H1 (cell line): ENCODE measurements around the gene OGFR. TPM values are rescaled to one million over a fixed set of nuclear protein-coding genes. Genes with fewer than 3 reads are reported as not detected.

Experiments
- CTCF ChIA-PET: fragments of 300-600 bp; sonication (Branson Sonifier 250); formaldehyde crosslinking; loops from one replicate; lab custom pipeline; 2021; ENCODE audit not compliant: partially characterized antibody; lab: Charles Lee
- POLR2A ChIA-PET: fragments of 300-600 bp; sonication (Branson Sonifier 250); formaldehyde crosslinking; loops from one replicate; lab custom pipeline; 2021; ENCODE audit warnings: inconsistent platforms; ENCODE audit not compliant: partially characterized antibody; lab: Charles Lee
- DNase-seq, 2 experiments: peaks; one replicate each; pipeline versions ENCODE4 v3.0.0 to v3.0.0-alpha.2; 2010 to 2022; ENCODE audit warnings: low spot score in 2 of 2, low read depth in 1 of 2, mixed read lengths in 1 of 2
- FAIRE-seq: peaks from 2 replicates; lab custom pipeline; 2011; peaks lifted over from hg19 to GRCh38; lab: Jason Lieb, UNC
- H2AFZ ChIP-seq: 2 replicates; pipeline ENCODE4 v1.8.1; 2012; ENCODE audit warnings: low read length, inconsistent platforms
- H2AK5ac ChIP-seq: 2 replicates; pipeline ENCODE4 v1.6.1; 2013; ENCODE audit warnings: low read depth, low read length
- H2BK120ac ChIP-seq: replicated peaks from 2 replicates; pipeline ENCODE3; 2013; ENCODE audit warnings: low read depth, low read length, inconsistent platforms
- H2BK12ac ChIP-seq: 2 replicates; pipeline ENCODE4 v1.6.1; 2013; ENCODE audit warnings: low read depth, low read length
- H2BK15ac ChIP-seq: 2 replicates; pipeline ENCODE4 v1.6.1; 2013; ENCODE audit warnings: low read length
- H2BK20ac ChIP-seq: 2 replicates; pipeline ENCODE4 v1.6.1; 2013; ENCODE audit warnings: low read length
- H2BK5ac ChIP-seq: 2 replicates; pipeline ENCODE4 v1.6.1; 2013; ENCODE audit warnings: low read depth, low read length
- H3K14ac ChIP-seq: 2 replicates; pipeline ENCODE4 v1.6.1; 2013; ENCODE audit warnings: inconsistent platforms; ENCODE audit not compliant: insufficient read length
- H3K18ac ChIP-seq: 2 replicates; pipeline ENCODE4 v1.6.1; 2013; ENCODE audit warnings: low read length; ENCODE audit errors: extremely low read depth
- H3K23ac ChIP-seq: 2 replicates; pipeline ENCODE4 v1.6.1; 2013; ENCODE audit warnings: inconsistent platforms; ENCODE audit not compliant: insufficient read length
- H3K23me2 ChIP-seq: 2 replicates; pipeline ENCODE4 v1.6.1; 2013; ENCODE audit warnings: low read depth, low read length
- H3K27ac ChIP-seq: 2 replicates; pipeline ENCODE4 v1.6.1; 2011; ENCODE audit warnings: low read depth, low read length, inconsistent platforms
- H3K27me3 ChIP-seq, 4 experiments: replicated peaks in 1 of 4; 1 replicate in 1 of 4; 2 replicates in 3 of 4; pipeline versions ENCODE4 v1.6.1 to v1.8.1; 2011 to 2013; ENCODE audit warnings: low read length in 3 of 4, mild to moderate bottlenecking in 3 of 4, inconsistent platforms in 2 of 4, mixed read lengths in 2 of 4, moderate library complexity in 1 of 4; ENCODE audit not compliant: control insufficient read depth in 3 of 4, insufficient read depth in 3 of 4; ENCODE audit errors: extremely low read depth in 1 of 4
- H3K36me3 ChIP-seq, 4 experiments: 2 replicates each; pipeline versions ENCODE4 v1.6.1 to v1.8.1; 2011 to 2013; ENCODE audit warnings: mild to moderate bottlenecking in 4 of 4, low read length in 3 of 4, moderate library complexity in 2 of 4, control low read depth in 1 of 4, inconsistent platforms in 1 of 4; ENCODE audit not compliant: insufficient read depth in 4 of 4, control insufficient read depth in 2 of 4
- H3K4ac ChIP-seq: replicated peaks from 2 replicates; pipeline ENCODE3; 2013; ENCODE audit warnings: low read length, low read depth, mixed read lengths, inconsistent platforms; ENCODE audit not compliant: insufficient read length
- H3K4me1 ChIP-seq, 4 experiments: replicated peaks in 1 of 4; 1 replicate in 1 of 4; 2 replicates in 3 of 4; pipeline versions ENCODE4 v1.6.1 to v1.8.1; 2011 to 2013; ENCODE audit warnings: low read length in 3 of 4, inconsistent platforms in 2 of 4, mixed read lengths in 1 of 4; ENCODE audit not compliant: insufficient read depth in 4 of 4, control insufficient read depth in 3 of 4
- H3K4me2 ChIP-seq, 2 experiments: 2 replicates each; pipeline versions ENCODE4 v1.6.1 to v1.8.1; 2011 to 2013; ENCODE audit warnings: low read depth in 2 of 2, low read length in 2 of 2, control low read depth in 1 of 2, inconsistent platforms in 1 of 2, mild to moderate bottlenecking in 1 of 2; ENCODE audit not compliant: insufficient read depth in 1 of 2
- H3K4me3 ChIP-seq, 4 experiments: fragments of 200-600, 300-600 bp in 1 of 4; sonication (generic), shearing (Covaris generic), sonication (Bioruptor Twin) in 1 of 4; 2 replicates each; pipeline versions ENCODE4 v1.5.1 to v1.8.1; 2011 to 2016; ENCODE audit warnings: low read length in 4 of 4, low read depth in 3 of 4, control low read depth in 2 of 4, inconsistent platforms in 2 of 4, mild to moderate bottlenecking in 2 of 4, mixed read lengths in 1 of 4, moderate library complexity in 1 of 4; ENCODE audit not compliant: insufficient read depth in 2 of 4; ENCODE audit errors: extremely low read depth in 1 of 4
- H3K56ac ChIP-seq: replicated peaks from 2 replicates; pipeline ENCODE3; 2013; ENCODE audit warnings: low read depth, mild to moderate bottlenecking, mixed read lengths, low read length, inconsistent platforms; ENCODE audit not compliant: insufficient read length
- H3K79me1 ChIP-seq: 2 replicates; pipeline ENCODE4 v1.6.1; 2013; ENCODE audit warnings: low read depth, low read length, control low read depth
- H3K79me2 ChIP-seq, 2 experiments: 2 replicates each; pipeline versions ENCODE4 v1.6.1 to v1.8.1; 2012 to 2013; ENCODE audit warnings: low read length in 2 of 2, mild to moderate bottlenecking in 2 of 2, inconsistent platforms in 1 of 2; ENCODE audit not compliant: insufficient read depth in 2 of 2, control insufficient read depth in 1 of 2
- H3K9ac ChIP-seq, 4 experiments: replicated peaks in 1 of 4; 1 replicate in 1 of 4; 2 replicates in 3 of 4; pipeline versions ENCODE4 v1.6.1 to v1.8.1; 2011 to 2013; ENCODE audit warnings: low read depth in 3 of 4, low read length in 3 of 4, control low read depth in 2 of 4, mild to moderate bottlenecking in 2 of 4, moderate library complexity in 2 of 4, inconsistent platforms in 1 of 4; ENCODE audit errors: extremely low read depth in 1 of 4
- H3K9me3 ChIP-seq, 2 experiments: 2 replicates each; pipeline versions ENCODE4 v1.6.1 to v1.8.1; 2012 to 2013; ENCODE audit warnings: mild to moderate bottlenecking in 2 of 2, moderate library complexity in 2 of 2, control low read depth in 1 of 2, inconsistent platforms in 1 of 2, low read depth in 1 of 2, low read length in 1 of 2, mixed read lengths in 1 of 2; ENCODE audit not compliant: insufficient read depth in 2 of 2
- H4K20me1 ChIP-seq, 2 experiments: replicated peaks in 1 of 2; 2 replicates each; pipeline versions ENCODE3 to v1.8.1; 2011 to 2013; ENCODE audit warnings: inconsistent platforms in 2 of 2, low read length in 2 of 2, mild to moderate bottlenecking in 1 of 2; ENCODE audit not compliant: insufficient read depth in 2 of 2, control insufficient read depth in 1 of 2
- H4K5ac ChIP-seq: 2 replicates; pipeline ENCODE4 v1.6.1; 2013; ENCODE audit warnings: low read length, low read depth, mixed read lengths, inconsistent platforms; ENCODE audit not compliant: insufficient read length
- H4K8ac ChIP-seq: 2 replicates; pipeline ENCODE4 v1.8.0; 2013; ENCODE audit warnings: mild to moderate bottlenecking, moderate library complexity, low read length, inconsistent platforms; ENCODE audit not compliant: insufficient read depth; ENCODE audit errors: extremely low read depth
- H4K91ac ChIP-seq: replicated peaks from 2 replicates; pipeline ENCODE3; 2013; ENCODE audit warnings: low read length, mixed read lengths, inconsistent platforms; ENCODE audit not compliant: insufficient read length
- BACH1 ChIP-seq: IDR thresholded peaks from 2 replicates; pipeline ENCODE4 v1.6.1; 2012; ENCODE audit warnings: low read length, improper control_type of control experiment
- BCL11A ChIP-seq, 2 experiments: IDR thresholded peaks; one replicate each; pipeline ENCODE4 v1.6.1; 2011; ENCODE audit warnings: low read depth in 2 of 2, low read length in 2 of 2, mild to moderate bottlenecking in 2 of 2
- GABPA ChIP-seq: IDR thresholded peaks from 2 replicates; pipeline ENCODE4 v1.6.1; 2011; ENCODE audit warnings: mild to moderate bottlenecking, low read length, moderate library complexity, borderline replicate concordance; ENCODE audit not compliant: insufficient read depth
- GTF2F1 ChIP-seq: IDR thresholded peaks from 2 replicates; pipeline ENCODE4 v1.6.1; 2012; ENCODE audit warnings: low read depth, low read length, improper control_type of control experiment, borderline replicate concordance
- JUND ChIP-seq: IDR thresholded peaks from 2 replicates; pipeline ENCODE4 v1.6.1; 2011; ENCODE audit warnings: mild to moderate bottlenecking, improper control_type of control experiment, low read length
- SRF ChIP-seq: IDR thresholded peaks from 2 replicates; pipeline ENCODE4 v1.6.1; 2011; ENCODE audit warnings: mild to moderate bottlenecking, low read depth, low read length, moderate library complexity
- TAF7 ChIP-seq: optimal IDR thresholded peaks from 2 replicates; pipeline ENCODE3; 2011; ENCODE audit warnings: low read depth, mild to moderate bottlenecking, inconsistent platforms, low read length, moderate library complexity, borderline replicate concordance
- TCF12 ChIP-seq: IDR thresholded peaks from 2 replicates; pipeline ENCODE4 v1.6.1; 2011; ENCODE audit warnings: low read depth, mild to moderate bottlenecking, low read length
- WGBS, 2 experiments: shearing (Covaris generic) in 1 of 2; methylation state at CpG; one replicate each; pipeline versions ENCODE4 v1.1.6 to v1.1.7; 2013 to 2015; ENCODE audit warnings: low lambda C conversion rate in 2 of 2, mixed read lengths in 2 of 2, inconsistent platforms in 1 of 2, low coverage in 1 of 2, missing lambda C conversion rate in 1 of 2; ENCODE audit not compliant: insufficient replicate concordance in 2 of 2, insufficient coverage in 1 of 2, insufficient read length in 1 of 2; ENCODE audit errors: extremely low coverage in 1 of 2, missing lambda C conversion rate in 1 of 2; 5-methylcytosine and 5-hydroxymethylcytosine counted together
- polyA plus RNA-seq, 7 experiments: library from polyadenylated mRNA; depleted of rRNA in 3 of 7; stranded (reverse) in 5 of 7; unstranded in 2 of 7; fragments of >200 nt in 5 of 7; fragments of 200-250 nt in 2 of 7; gene quantifications; 1 replicate in 5 of 7; 2 replicates in 1 of 7; 4 replicates in 1 of 7; pipeline versions ENCODE4 v1.2.1 to v1.2.3, GENCODE V29; 2011 to 2013; ENCODE audit warnings: missing spikeins in 2 of 7, mixed read lengths in 2 of 7
- total RNA-seq: library from RNA; stranded (reverse); fragmentation: NEBNext Ultra II Directional; extraction: Animal tissue kit (Norgen Biotek cat#: 25700); gene quantifications from 2 replicates; pipeline ENCODE4 v1.2.1, GENCODE V29; 2021

OGFR gene
- total and polyA plus RNA-seq, 2 of the 8 experiments (the other 6 are each of a cell fraction or from before 2014, with no cell fraction given) = 13.9 to 25.1 TPM

DNA sequence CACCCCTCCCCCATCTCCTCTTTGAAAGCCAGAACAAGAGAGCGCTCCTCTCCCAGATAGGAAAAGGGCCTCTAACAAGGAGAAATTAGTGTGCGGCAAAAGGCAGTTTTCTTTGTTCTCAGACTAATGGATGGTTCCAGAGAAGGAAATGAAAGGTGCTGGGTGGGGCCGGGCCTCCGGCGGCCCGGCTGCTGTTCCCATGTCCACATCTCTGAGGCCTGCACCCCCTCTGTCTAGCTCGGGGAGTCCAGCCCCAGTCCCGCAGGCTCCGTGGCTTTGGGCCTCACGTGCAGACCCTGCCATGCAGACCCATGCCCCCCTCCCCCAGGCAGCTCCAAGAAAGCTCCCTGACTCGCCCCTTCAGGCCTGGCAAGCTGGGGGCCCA lies 44.2 kb upstream of the OGFR start:
- POLR2A ChIA-PET = interaction anchor here (0.7 kb wide), 1 partner anchor 10 kb away, joined by 3 read pairs; no protein-coding TSS in a partner anchor
- Histone ChIP-seq H2AFZ (no peak overlapping the region), H2BK5ac (no peak overlapping the region), H2BK120ac (no peak overlapping the region), H2BK15ac (no peak overlapping the region), H2BK12ac (no peak overlapping the region), H3K56ac (no peak overlapping the region), H3K36me3 (no peaks in the 10 kb centered on the region), H2AK5ac (no peak overlapping the region), H3K4me1 (no peaks in the 10 kb centered on the region; a peak in 3 of 7 replicates), H4K91ac (no peak overlapping the region), H3K9me3 (no peaks in the 10 kb centered on the region), H3K18ac (no peak overlapping the region), H4K8ac (peak overlapping the region; percentile 11; the same call in 1 of the 2 replicates), H4K5ac (no peak overlapping the region), H3K4ac (no peak overlapping the region), H3K23ac (no peak overlapping the region), H3K79me1 (no peaks in the 10 kb centered on the region), H3K14ac (no peak overlapping the region), H3K4me3 (no peak overlapping the region), H3K9ac (no peak overlapping the region), H3K4me2 (no peak overlapping the region), H3K27ac (no peak overlapping the region), H4K20me1 (peaks cover 0 to 1% of the 10 kb centered on the region in 2 experiments), H2BK20ac (no peak overlapping the region), H3K27me3 (no peaks in the 10 kb centered on the region; a peak in 1 of 7 replicates), H3K79me2 (no peaks in the 10 kb centered on the region), H3K23me2 (no peaks in the 10 kb centered on the region)
- FAIRE-seq (no peak), DNase-seq (no peak)
- CTCF ChIA-PET = interaction anchor here (1.1 kb wide), 1 partner anchor 63 kb away, joined by 3 read pairs; no protein-coding TSS in a partner anchor
- no peak for TF ChIP-seq JUND
- no peak for TF ChIP-seq GTF2F1
- TF ChIP-seq SRF = no peak
- TF ChIP-seq GABPA = no peak
- TF ChIP-seq BACH1 = no peak
- TF ChIP-seq TAF7 = no peak
- TF ChIP-seq TCF12 = no peak
- no peak for TF ChIP-seq BCL11A (IDR thresholded peaks at IDR 0.05; ENCODE audit: low read depth in 2 of 2, low read length in 2 of 2)
- 93% methylated on average over 11 of the region's 11 CpGs; no CpG with 5 or more reads in 1 of the 2 experiments for WGBS, 2 experiments
